ENCODE data around the gene CNST.

- no peak for TF ChIP-seq GATA3 (IDR thresholded peaks at IDR 0.05; ENCODE audit: low read depth, low read length)
- TF ChIP-seq GATA2 (IDR thresholded peaks at IDR 0.05; ENCODE audit: low read depth, low read length): no peak
These were observed 39.3 kb upstream of the CNST start for GRCh38 chr1:246526915-246527314.
